GM18508 (cell line): ENCODE results near the gene CDK14.

Experiments
- ATAC-seq: cut with Tn5 transposase; IDR thresholded peaks from one replicate; pipeline ENCODE4 v1.9.1; 2021; ENCODE audit warnings: moderate number of reproducible peaks; ENCODE audit not compliant: insufficient read depth, unreplicated experiment

The CDK14 gene

DNA sequence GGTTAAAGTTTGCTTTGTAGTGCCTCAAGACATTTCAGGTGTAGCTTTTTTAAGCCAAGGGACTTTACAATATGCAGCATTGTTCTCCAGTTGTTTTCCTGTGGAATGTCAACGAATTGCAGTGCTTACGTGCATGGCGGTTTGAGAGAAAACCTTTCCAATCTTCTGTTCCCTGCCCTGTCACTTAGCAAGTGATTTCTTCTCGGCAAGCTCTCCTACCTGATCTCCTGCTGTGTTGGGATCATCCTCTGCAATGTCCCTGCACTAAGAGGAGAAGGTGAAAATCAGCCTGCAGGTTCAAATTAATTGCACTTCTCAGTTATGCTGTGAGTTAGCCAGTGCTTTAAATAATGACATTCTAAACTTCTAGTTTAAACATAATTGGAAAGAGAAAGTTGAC is 470.5 kb downstream of the CDK14 start:
- no peak for ATAC-seq

DNA sequence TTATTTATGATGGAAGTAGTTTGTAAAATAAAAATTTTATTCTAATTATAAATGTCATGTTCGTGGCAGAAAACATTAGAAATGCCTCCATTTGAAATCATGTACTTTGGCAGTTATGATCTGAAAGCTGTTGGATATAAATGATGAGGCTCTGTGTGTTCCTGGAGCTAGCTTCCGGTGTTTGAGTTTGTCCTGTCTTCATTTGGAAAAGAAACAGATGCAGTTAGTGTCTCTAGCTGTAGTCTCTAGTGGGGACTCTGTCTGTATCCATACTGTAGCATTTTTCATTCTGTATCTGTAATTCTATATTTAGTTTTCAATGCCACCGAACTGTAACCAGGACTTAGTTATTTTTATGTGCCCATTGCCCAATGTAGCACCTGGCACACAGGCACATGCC is 471.1 kb downstream of the CDK14 start:
- no peak for ATAC-seq

GRCh38 chr7:91068136-91068795 is 472.1 kb downstream of the CDK14 start:
- no peak for ATAC-seq

GRCh38 chr7:91069146-91069545 is 473.0 kb downstream of the CDK14 start:
- no peak for ATAC-seq

DNA sequence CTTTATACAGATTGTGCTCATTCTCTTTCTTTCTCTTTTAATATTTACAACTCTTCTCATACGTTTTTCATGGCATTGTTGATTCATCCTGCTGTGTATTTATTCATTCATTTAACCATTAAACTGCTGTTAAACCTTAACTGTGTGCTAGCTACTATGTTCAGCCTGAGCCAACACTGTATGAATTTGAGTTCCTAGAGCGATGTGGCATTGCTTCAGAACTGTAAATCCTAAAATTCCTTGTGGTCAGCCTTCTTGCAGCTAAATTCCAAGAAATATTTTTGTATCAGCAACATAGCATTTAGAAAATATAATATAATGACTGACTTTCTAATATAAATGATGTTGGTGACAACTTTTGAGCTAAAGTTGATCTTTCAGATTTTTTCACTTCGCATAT is 483.4 kb downstream of the CDK14 start:
- ATAC-seq: no peak

GRCh38 chr7:91080351-91080750 is 484.2 kb downstream of the CDK14 start:
- ATAC-seq: no peak

GRCh38 chr7:91082038-91082437 is 485.9 kb downstream of the CDK14 start:
- ATAC-seq: no peak

- no peak for ATAC-seq
Observed at GRCh38 chr7:91082852-91083495, 486.9 kb downstream of the CDK14 start.

GRCh38 chr7:91083855-91084644 is 487.9 kb downstream of the CDK14 start:
- no peak for ATAC-seq

DNA sequence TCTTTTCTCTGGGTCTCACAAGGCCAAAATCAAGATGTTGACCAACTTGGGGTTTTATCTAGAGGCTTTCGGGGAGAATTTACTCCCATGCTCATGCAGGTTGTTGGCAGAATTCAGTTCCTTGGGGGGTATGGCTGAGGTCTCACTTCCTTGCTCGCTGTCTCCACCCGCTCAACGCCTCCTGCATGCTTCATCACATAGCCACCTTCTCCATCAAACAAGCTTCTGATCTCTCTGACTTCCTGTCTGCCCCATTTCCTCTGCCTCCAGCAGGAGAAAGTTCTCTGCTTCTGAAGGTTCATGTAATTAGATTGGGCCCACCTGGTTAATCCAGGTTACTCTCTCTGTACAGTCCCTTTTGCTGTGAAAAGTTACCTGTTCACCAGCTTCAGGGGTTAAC is 489.1 kb downstream of the CDK14 start:
- no peak for ATAC-seq

DNA sequence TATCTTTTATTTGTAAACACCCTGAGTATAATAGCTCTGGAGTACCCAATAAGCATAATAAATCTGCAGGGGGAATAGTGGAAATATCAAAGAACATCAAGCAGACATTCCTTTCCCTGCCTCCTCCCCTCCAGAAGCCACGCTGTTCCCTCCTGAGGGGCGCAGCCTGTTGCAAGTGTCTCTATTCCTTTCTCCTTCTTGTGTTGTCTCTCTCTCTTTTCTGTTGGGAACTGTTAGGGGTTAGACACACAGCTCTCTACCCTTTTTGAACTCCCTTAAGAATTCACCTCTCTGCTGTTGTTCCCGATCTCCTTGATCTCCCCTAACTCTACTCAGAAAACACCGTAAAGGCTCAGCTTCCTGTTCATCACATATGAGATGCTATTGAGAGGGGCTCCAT is 490.1 kb downstream of the CDK14 start:
- ATAC-seq: no peak

GRCh38 chr7:91088156-91088555 is 492.0 kb downstream of the CDK14 start:
- ATAC-seq: no peak

DNA sequence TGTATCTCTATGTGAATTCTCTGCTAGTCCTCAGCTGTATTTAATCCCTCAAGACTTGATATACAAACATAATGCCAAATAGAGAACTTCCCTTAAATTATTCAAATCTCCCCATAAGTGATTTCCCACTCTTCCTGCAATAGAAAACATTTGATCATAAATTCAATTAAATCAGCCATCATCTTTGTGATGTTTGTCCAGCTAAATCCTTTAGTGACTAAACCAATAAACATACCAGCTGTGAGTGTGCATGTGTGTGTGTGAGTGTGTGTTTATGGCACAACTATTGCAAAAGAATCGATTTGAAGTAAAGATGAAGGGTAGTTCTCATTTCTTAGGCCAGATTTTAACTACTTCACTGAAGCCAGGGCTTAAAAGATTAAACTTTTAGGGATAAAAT is 492.6 kb downstream of the CDK14 start:
- ATAC-seq: no peak

GRCh38 chr7:91089382-91089963 is 493.4 kb downstream of the CDK14 start:
- ATAC-seq: peak; percentile 60

DNA sequence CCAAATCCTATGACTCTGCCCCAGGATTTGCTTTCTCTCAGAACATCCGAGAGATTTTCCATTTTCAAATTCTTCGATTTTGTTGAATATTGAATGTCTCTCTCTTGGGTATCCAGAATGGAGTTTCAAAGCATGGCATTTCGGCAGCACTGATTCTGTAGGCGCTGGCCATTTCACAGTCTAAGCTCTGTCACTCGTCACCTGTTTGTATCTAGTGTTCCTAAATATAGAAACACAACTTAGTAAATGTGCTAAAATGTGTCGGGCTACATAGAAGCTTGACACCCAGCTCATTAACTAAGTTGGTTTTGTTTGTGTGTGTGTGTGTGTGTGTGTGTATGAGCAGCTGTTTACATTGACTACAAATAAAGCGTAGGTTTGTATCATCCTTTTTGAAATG is 494.6 kb downstream of the CDK14 start:
- no peak for ATAC-seq

GRCh38 chr7:91091631-91092030 is 495.5 kb downstream of the CDK14 start:
- no peak for ATAC-seq

DNA sequence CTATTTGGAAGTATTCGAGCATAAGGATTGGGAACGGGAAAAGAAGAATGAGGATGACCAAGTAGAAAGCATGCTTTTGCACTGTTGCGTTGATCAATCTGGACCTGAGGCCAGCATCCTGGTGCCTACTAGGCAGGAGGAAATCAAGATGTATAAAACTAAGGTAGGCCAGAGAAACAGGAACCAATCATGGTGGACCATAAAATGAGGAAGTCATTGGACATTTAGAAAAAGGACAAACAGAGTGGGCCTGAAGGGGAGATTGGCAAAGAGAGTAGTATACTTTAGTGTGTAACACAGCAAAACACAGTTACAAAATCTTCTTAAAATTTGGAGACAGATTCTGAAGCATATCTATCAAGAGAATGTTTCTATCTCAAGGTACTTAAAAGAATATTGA is 497.1 kb downstream of the CDK14 start:
- no peak for ATAC-seq

GRCh38 chr7:91098566-91098965 is 502.4 kb downstream of the CDK14 start:
- no peak for ATAC-seq

DNA sequence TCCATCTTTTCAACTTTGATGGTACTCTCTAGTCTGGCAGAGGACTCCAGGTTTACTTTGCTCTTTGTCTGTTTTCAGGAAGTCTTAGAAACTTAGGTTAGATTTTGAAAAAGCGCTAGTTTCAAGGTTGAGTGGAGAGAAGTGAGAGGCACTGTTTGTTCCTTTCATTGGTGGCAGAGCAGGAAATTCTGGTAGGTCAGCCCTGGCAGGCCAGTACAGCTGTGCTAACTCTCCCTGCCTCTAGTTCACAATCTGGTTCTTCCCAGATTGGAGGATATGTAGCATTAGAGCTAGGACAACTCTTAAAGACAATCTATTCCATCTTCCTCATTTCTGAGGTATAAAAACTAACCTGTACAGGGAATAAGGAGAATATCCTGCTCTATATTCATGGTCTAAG is 507.2 kb downstream of the CDK14 start:
- no peak for ATAC-seq

- ATAC-seq: no peak
Observed at GRCh38 chr7:91107460-91107859, 511.3 kb downstream of the CDK14 start.

GRCh38 chr7:91109200-91109599 is 513.1 kb downstream of the CDK14 start:
- ATAC-seq: no peak
